ENCODE results near the gene CNBD2.
"Not testable (repeated sequence)": the region's sequence is repeated elsewhere in the genome, so short reads cannot be mapped to it uniquely, and the experiment has no call there.

Gene CNBD2

GRCh38 chr20:35992713-35993335 lies 24.4 kb downstream of the CNBD2 start:
- peak; percentile 84 for ATAC-seq
- peak; percentile 20 to 56 for DNase-seq (ENCODE audit: low spot score in 2 of 2)
- Mint-ChIP-seq H3K36me3 (no peaks in the 10 kb centered on the region), H3K9me3 (no peaks in the 10 kb centered on the region), H3K27ac (no peak overlapping the region), H3K4me3 (no peak overlapping the region), H3K4me1 (peaks cover 6% of the 10 kb centered on the region)

- no peaks in the 10 kb centered on the region for H3K9me3 Mint-ChIP-seq
- no peak overlapping the region for H3K4me3 Mint-ChIP-seq
- H3K27ac Mint-ChIP-seq: no peak overlapping the region
- H3K4me1 Mint-ChIP-seq: peaks cover 6% of the 10 kb centered on the region
- DNase-seq (ENCODE audit: low spot score in 2 of 2): peak; percentile 63 to 87
- peak; percentile 94 for ATAC-seq
- no peaks in the 10 kb centered on the region for H3K36me3 Mint-ChIP-seq
These were observed 26.6 kb downstream of the CNBD2 start for GRCh38 chr20:35994994-35995453.

- H3K9me3 Mint-ChIP-seq; H3K36me3 Mint-ChIP-seq; ATAC-seq; H3K4me1 Mint-ChIP-seq; DNase-seq (ENCODE audit: low spot score in 2 of 2); H3K4me3 Mint-ChIP-seq; H3K27ac Mint-ChIP-seq: not testable (repeated sequence)
These were observed 28.1 kb downstream of the CNBD2 start for GRCh38 chr20:35996492-35996891.

GRCh38 chr20:36001331-36001730 lies 32.9 kb downstream of the CNBD2 start:
- not testable (repeated sequence) for H3K9me3 Mint-ChIP-seq; H3K36me3 Mint-ChIP-seq; ATAC-seq; H3K4me1 Mint-ChIP-seq; DNase-seq (ENCODE audit: low spot score in 2 of 2); H3K27ac Mint-ChIP-seq; H3K4me3 Mint-ChIP-seq

- no peak overlapping the region for H3K4me3 Mint-ChIP-seq
- no peaks in the 10 kb centered on the region for H3K36me3 Mint-ChIP-seq
- ATAC-seq: no peak
- H3K4me1 Mint-ChIP-seq: no peaks in the 10 kb centered on the region
- DNase-seq (ENCODE audit: low spot score in 2 of 2): no peak
- H3K9me3 Mint-ChIP-seq: peaks cover 6% of the 10 kb centered on the region
- no peak overlapping the region for H3K27ac Mint-ChIP-seq
These were observed 34.5 kb downstream of the CNBD2 start for GRCh38 chr20:36002855-36003254.

- no peak overlapping the region for H3K4me3 Mint-ChIP-seq
- no peaks in the 10 kb centered on the region for H3K36me3 Mint-ChIP-seq
- H3K27ac Mint-ChIP-seq: no peak overlapping the region
- no peak for ATAC-seq
- H3K4me1 Mint-ChIP-seq: no peaks in the 10 kb centered on the region
- DNase-seq (ENCODE audit: low spot score in 2 of 2): no peak
- H3K9me3 Mint-ChIP-seq: peaks cover 6% of the 10 kb centered on the region
These were observed 35.7 kb downstream of the CNBD2 start for GRCh38 chr20:36004045-36004444.

GRCh38 chr20:36008461-36009035 lies 40.2 kb downstream of the CNBD2 start:
- H3K27ac Mint-ChIP-seq: no peak overlapping the region
- no peaks in the 10 kb centered on the region for H3K9me3 Mint-ChIP-seq
- H3K36me3 Mint-ChIP-seq: no peaks in the 10 kb centered on the region
- ATAC-seq (no peak), DNase-seq (ENCODE audit: low spot score in 2 of 2) (no peak)
- H3K4me3 Mint-ChIP-seq: no peak overlapping the region
- H3K4me1 Mint-ChIP-seq: no peaks in the 10 kb centered on the region

GRCh38 chr20:36010076-36010475 lies 41.7 kb downstream of the CNBD2 start:
- ATAC-seq (no peak), DNase-seq (ENCODE audit: low spot score in 2 of 2) (no peak)
- no peaks in the 10 kb centered on the region for H3K4me1 Mint-ChIP-seq
- H3K36me3 Mint-ChIP-seq: no peaks in the 10 kb centered on the region
- H3K27ac Mint-ChIP-seq: no peak overlapping the region
- H3K9me3 Mint-ChIP-seq: no peaks in the 10 kb centered on the region
- H3K4me3 Mint-ChIP-seq: no peak overlapping the region

- no peak overlapping the region for H3K4me3 Mint-ChIP-seq
- H3K9me3 Mint-ChIP-seq: no peaks in the 10 kb centered on the region
- no peak for DNase-seq (ENCODE audit: low spot score in 2 of 2)
- H3K4me1 Mint-ChIP-seq: no peaks in the 10 kb centered on the region
- ATAC-seq: no peak
- H3K27ac Mint-ChIP-seq: no peak overlapping the region
- no peaks in the 10 kb centered on the region for H3K36me3 Mint-ChIP-seq
These were observed 42.4 kb downstream of the CNBD2 start for GRCh38 chr20:36010825-36011224.

GRCh38 chr20:36015806-36016403 lies 47.5 kb downstream of the CNBD2 start:
- Mint-ChIP-seq H3K36me3 (no peaks in the 10 kb centered on the region), H3K9me3 (no peaks in the 10 kb centered on the region), H3K27ac (no peak overlapping the region), H3K4me3 (no peak overlapping the region), H3K4me1 (no peaks in the 10 kb centered on the region)
- ATAC-seq (no peak), DNase-seq (ENCODE audit: low spot score in 2 of 2) (no peak)

- no peaks in the 10 kb centered on the region for H3K4me1 Mint-ChIP-seq
- ATAC-seq (no peak), DNase-seq (ENCODE audit: low spot score in 2 of 2) (no peak)
- H3K4me3 Mint-ChIP-seq: no peak overlapping the region
- no peaks in the 10 kb centered on the region for H3K9me3 Mint-ChIP-seq
- H3K36me3 Mint-ChIP-seq: no peaks in the 10 kb centered on the region
- H3K27ac Mint-ChIP-seq: no peak overlapping the region
These were observed 48.9 kb downstream of the CNBD2 start for GRCh38 chr20:36017048-36017951.

GRCh38 chr20:36018208-36018988 lies 50.0 kb downstream of the CNBD2 start:
- Mint-ChIP-seq H3K27ac (no peak overlapping the region), H3K9me3 (no peaks in the 10 kb centered on the region), H3K4me1 (no peaks in the 10 kb centered on the region), H3K36me3 (no peaks in the 10 kb centered on the region), H3K4me3 (no peak overlapping the region)
- DNase-seq (ENCODE audit: low spot score in 2 of 2): no peak
- ATAC-seq: no peak

GRCh38 chr20:36026131-36026530 lies 57.7 kb downstream of the CNBD2 start:
- H3K9me3 Mint-ChIP-seq; H3K36me3 Mint-ChIP-seq; H3K4me3 Mint-ChIP-seq; H3K4me1 Mint-ChIP-seq; H3K27ac Mint-ChIP-seq; DNase-seq (ENCODE audit: low spot score in 2 of 2); ATAC-seq: not testable (repeated sequence)

- Mint-ChIP-seq H3K27ac (no peak overlapping the region), H3K4me3 (no peak overlapping the region), H3K4me1 (no peaks in the 10 kb centered on the region), H3K9me3 (no peaks in the 10 kb centered on the region), H3K36me3 (no peaks in the 10 kb centered on the region)
- no peak for ATAC-seq
- DNase-seq (ENCODE audit: low spot score in 2 of 2): no peak
These were observed 59.9 kb downstream of the CNBD2 start for GRCh38 chr20:36028106-36028808.
